Epithelial cell of esophagus (primary cell): ENCODE data around the gene DGKI.
A peak's percentile ranks its signal among the peaks of the same experiment; 100 is the strongest.

Experiments
- DNase-seq: peaks from one replicate; pipeline ENCODE4 v3.0.0; 2010; ENCODE audit warnings: low read depth
- H3K4me3 ChIP-seq: 2 replicates; pipeline ENCODE4 v1.5.1; 2011; ENCODE audit warnings: mild to moderate bottlenecking, low read length, control low read depth
- CTCF ChIP-seq: IDR thresholded peaks from 2 replicates; pipeline ENCODE4 v1.5.1; 2011; ENCODE audit warnings: low read depth, mild to moderate bottlenecking, low read length, control low read depth, inconsistent platforms; ENCODE audit not compliant: insufficient read depth; ENCODE audit errors: missing control alignments

DGKI gene

GRCh38 chr7:137674551-137675409 is 172.0 kb downstream of the DGKI start:
- TF ChIP-seq CTCF = no peak

GRCh38 chr7:137674048-137674447 is 172.7 kb downstream of the DGKI start:
- DNase-seq = no peak
- no peak overlapping the region for H3K4me3 ChIP-seq
- no peak for TF ChIP-seq CTCF

More at GRCh38 chr7:137674551-137675409, 172.0 kb downstream of the DGKI start:
- H3K4me3 ChIP-seq = no peak overlapping the region
- DNase-seq = no peak

GRCh38 chr7:137671920-137672319 is 174.9 kb downstream of the DGKI start:
- peak; percentile 6 for DNase-seq
- H3K4me3 ChIP-seq = no peak overlapping the region
- TF ChIP-seq CTCF = no peak

- H3K4me3 ChIP-seq = no peak overlapping the region
- peak; percentile 93 for DNase-seq
- TF ChIP-seq CTCF = no peak
Observed at GRCh38 chr7:137670222-137671064, 176.3 kb downstream of the DGKI start.

GRCh38 chr7:137669706-137670105 is 177.1 kb downstream of the DGKI start:
- no peak for TF ChIP-seq CTCF
- no peak overlapping the region for H3K4me3 ChIP-seq
- peak; percentile 62 for DNase-seq

GRCh38 chr7:137668404-137668803 is 178.4 kb downstream of the DGKI start:
- no peak for DNase-seq
- no peak overlapping the region for H3K4me3 ChIP-seq
- TF ChIP-seq CTCF = no peak
